GM21515 (cell line): Measurements from ENCODE around the gene KRTAP12-2.
"Not testable (repeated sequence)": the region's sequence is repeated elsewhere in the genome, so short reads cannot be mapped to it uniquely, and the experiment has no call there.

Experiments used
- ATAC-seq: cut with Tn5 transposase; IDR thresholded peaks from one replicate; pipeline ENCODE4 v1.9.1; 2021; ENCODE audit not compliant: unreplicated experiment

KRTAP12-2 gene

DNA sequence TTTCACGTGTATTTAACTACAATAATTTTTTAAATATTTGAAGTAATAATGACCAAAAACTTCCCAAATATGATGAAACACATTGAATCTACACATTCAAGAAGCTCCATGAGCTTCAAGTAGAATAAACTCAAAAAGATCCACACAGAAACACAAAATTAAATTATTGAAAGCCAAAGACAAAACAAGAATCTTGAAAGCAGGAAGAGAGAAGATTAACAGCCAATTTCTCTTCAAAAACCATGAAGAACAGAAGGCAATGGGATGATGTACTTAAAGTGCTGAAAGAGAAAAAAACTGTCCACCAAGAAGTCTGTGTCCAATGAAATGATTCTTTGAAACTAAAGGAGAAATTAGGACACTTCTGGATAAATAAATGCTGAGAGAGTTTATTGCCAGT lies 34.7 kb downstream of the KRTAP12-2 start:
- no peak for ATAC-seq

- ATAC-seq: no peak
Measured at GRCh38 chr21:44630440-44630839, 36.3 kb downstream of the KRTAP12-2 start.

DNA sequence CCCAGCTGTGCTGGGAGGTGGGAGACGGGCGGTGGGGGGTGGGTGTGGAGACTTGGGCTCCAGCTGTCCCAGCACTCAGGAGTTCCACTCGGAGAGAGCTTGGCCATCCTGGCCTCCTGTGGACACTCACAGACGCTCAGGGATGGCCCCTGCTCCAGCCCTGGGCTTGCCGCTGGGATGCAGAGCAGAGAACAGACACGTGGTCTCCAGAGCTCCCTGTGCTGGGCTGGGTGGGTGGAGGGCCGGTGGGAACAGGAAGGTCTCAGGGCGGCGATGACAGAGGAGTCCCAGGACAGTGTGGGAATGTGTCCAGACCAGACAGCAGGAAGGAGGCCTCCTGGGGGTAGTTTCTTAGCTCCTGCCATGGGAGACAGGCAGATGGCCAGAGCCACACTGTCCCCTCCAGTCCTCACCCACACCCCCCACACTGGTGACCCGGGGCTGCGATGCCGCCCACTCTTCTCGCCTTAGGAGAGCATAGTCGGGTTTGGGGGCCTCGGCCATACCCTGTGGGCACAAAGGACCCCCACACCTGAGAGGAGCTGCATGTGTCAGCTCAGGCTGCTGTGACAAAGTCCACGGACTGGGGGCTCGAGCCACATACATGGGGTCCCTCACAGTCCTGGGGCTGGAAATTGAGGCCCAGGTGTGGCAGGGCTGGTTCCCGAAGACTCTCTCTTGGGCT lies 37.9 kb downstream of the KRTAP12-2 start:
- ATAC-seq: no peak

- not testable (repeated sequence) for ATAC-seq
Measured at GRCh38 chr21:44627831-44628233, 38.9 kb downstream of the KRTAP12-2 start.

- not testable (repeated sequence) for ATAC-seq
Measured at GRCh38 chr21:44627181-44627822, 39.4 kb downstream of the KRTAP12-2 start.

DNA sequence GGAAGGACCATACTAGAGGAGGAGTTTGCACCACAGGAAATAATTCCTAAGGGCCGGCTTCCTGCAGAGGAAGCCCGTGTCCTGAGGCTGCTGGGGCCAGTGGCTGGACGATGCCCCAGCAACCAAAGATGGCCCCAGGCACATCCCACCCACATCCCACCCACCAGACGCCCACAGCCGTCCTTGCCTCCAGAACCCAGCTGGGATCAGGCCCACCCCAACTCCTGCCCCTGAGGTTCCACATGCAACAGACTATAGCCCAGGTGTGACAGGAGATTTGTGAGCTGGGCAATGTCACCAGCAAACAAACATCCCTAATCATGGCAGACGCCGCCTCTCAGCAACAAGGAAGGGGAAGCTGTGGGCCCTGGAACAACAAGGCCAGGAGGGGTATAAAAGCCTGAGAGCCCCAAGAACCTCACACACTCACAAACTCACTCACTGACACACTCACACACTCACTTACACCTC lies 40.0 kb downstream of the KRTAP12-2 start, which contains the start of gene KRTAP10-9:
KRTAP10-9 (plus strand) TSS at position 421 of the 471 bp plus-strand sequence. CDS start 79 bp downstream, outside the sequence.
- no peak for ATAC-seq

DNA sequence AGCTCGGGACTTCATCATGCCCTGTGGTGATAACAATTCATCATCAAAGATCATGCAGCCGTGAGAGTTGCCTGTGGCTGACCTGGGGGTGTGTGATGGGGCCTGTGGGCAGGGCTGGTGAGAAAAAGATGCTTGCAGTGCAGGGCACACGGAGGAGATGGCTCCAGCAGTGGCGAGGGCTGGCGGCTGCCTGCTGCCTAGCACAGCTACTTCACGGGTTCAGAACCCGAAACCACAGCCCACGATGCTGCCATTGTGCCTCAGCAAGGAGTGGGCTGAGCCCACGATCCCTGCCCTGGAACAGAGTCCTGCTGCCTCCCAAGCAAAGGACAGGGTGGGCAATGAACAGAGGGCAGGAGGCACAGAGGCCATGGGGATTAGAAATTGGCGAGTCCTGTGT lies 40.5 kb downstream of the KRTAP12-2 start:
- no peak for ATAC-seq

GRCh38 chr21:44625756-44626155 lies 41.0 kb downstream of the KRTAP12-2 start:
- no peak for ATAC-seq

DNA sequence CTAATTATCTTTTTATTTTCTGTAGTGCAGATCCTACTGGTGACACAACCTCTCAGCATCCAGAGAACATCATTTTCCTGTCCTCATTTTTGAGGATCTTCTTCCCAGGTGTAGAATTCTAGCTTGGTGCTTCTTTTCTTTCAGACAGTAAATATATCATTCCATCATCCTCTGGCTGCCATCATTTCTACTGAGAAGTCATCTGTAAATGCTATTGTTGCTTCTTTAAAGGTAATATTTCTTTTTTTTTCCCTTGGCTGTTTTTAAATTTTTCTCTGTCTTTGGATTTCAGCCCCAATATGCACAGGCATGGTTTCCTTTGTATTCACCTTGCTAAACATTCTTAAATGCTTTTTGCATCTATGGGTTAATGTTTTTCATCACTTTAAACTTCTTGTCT lies 43.2 kb downstream of the KRTAP12-2 start:
- ATAC-seq: no peak

DNA sequence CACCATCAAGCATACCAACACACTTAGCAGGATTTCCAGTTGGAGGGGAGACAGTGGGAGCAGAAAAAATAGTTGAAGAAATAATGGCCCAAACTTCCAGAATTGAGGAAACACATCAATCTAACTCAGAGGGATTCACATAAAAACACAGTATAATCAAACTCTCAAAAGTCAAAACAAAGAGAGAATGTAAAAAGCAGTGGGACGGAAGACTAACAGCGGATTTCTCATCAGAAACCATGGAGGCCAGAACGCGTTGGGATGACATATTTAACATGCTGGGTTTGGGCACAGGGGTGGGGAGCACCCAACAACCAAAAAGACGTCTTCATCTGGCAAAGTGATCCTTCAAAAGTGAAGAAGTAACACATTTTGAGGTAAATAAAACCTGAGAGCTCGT lies 46.8 kb downstream of the KRTAP12-2 start:
- ATAC-seq: no peak

DNA sequence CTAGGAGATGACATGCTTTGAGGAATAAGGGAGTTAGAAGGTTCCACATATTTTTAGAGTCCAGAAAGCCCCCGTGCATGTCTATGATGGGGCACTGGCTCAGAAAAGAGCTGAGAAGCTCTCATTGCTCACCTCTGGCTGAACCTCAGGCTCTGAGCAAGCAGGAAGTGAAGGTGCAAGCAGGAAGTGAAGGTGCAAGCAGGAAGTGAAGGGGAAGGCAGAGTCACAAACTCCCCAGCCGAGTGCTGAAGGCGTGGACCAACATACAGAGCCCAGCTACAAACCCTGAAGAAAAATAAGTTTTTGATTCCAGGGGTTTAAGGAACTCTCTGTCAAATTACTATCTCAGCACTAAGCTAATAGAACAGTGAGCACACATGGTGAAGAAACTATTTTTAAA lies 47.8 kb downstream of the KRTAP12-2 start:
- ATAC-seq: no peak

- ATAC-seq: no peak
Measured at GRCh38 chr21:44618504-44618903, 48.2 kb downstream of the KRTAP12-2 start.

DNA sequence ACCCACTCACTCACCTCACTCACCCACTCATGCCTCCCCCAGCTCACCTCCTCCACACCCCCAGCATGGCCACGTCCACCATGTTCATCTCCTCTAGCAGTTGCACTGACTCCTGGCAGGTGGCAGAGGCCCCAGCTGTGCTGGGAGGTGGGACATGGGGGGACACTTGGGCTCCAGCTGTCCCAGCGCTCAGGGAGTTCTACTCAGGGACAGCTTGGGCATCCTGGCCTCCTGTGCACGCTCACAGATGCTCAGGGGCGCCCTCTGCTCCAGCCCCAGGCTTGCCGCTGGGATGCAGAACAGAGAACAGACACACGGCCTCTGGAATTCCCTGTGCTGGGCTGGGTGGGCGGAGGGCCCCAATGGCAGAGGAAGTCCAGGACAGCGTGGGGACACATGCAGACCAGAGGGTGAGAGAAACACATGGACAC lies 49.6 kb downstream of the KRTAP12-2 start:
- ATAC-seq: no peak

GRCh38 chr21:44616591-44616926 lies 50.2 kb downstream of the KRTAP12-2 start:
- ATAC-seq: no peak
